ENCODE results near the gene IFT122.

The IFT122 gene

GRCh38 chr3:129461461-129462146 is 21.6 kb downstream of the IFT122 start:
- H3K27me3 ChIP-seq (replicated peaks; ENCODE audit: control insufficient read depth, insufficient read depth, low read length): no peaks in the 10 kb centered on the region
- no peak overlapping the region for H3K4me3 ChIP-seq (replicated peaks; ENCODE audit: low read depth, low read length)
- no peak for DNase-seq (ENCODE audit: extremely low read depth, insufficient read length)
- TF ChIP-seq, protein P1, sequence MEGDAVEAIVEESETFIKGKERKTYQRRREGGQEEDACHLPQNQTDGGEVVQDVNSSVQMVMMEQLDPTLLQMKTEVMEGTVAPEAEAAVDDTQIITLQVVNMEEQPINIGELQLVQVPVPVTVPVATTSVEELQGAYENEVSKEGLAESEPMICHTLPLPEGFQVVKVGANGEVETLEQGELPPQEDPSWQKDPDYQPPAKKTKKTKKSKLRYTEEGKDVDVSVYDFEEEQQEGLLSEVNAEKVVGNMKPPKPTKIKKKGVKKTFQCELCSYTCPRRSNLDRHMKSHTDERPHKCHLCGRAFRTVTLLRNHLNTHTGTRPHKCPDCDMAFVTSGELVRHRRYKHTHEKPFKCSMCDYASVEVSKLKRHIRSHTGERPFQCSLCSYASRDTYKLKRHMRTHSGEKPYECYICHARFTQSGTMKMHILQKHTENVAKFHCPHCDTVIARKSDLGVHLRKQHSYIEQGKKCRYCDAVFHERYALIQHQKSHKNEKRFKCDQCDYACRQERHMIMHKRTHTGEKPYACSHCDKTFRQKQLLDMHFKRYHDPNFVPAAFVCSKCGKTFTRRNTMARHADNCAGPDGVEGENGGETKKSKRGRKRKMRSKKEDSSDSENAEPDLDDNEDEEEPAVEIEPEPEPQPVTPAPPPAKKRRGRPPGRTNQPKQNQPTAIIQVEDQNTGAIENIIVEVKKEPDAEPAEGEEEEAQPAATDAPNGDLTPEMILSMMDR (IDR thresholded peaks at IDR 0.05; ENCODE audit: insufficient read depth, low read length, poor library complexity, severe bottlenecking): no peak
- H3K36me3 ChIP-seq (ENCODE audit: control insufficient read depth, insufficient read depth, low read length): no peaks in the 10 kb centered on the region

- Histone ChIP-seq H3K4me3 (replicated peaks; ENCODE audit: low read depth, low read length) (no peak overlapping the region), H3K36me3 (ENCODE audit: control insufficient read depth, insufficient read depth, low read length) (no peaks in the 10 kb centered on the region), H3K27me3 (replicated peaks; ENCODE audit: control insufficient read depth, insufficient read depth, low read length) (no peaks in the 10 kb centered on the region)
- no peak for DNase-seq (ENCODE audit: extremely low read depth, insufficient read length)
- TF ChIP-seq, protein P1 (IDR thresholded peaks at IDR 0.05; ENCODE audit: insufficient read depth, low read length, poor library complexity, severe bottlenecking): no peak
Measured at GRCh38 chr3:129462361-129462968, 22.4 kb downstream of the IFT122 start.

DNA sequence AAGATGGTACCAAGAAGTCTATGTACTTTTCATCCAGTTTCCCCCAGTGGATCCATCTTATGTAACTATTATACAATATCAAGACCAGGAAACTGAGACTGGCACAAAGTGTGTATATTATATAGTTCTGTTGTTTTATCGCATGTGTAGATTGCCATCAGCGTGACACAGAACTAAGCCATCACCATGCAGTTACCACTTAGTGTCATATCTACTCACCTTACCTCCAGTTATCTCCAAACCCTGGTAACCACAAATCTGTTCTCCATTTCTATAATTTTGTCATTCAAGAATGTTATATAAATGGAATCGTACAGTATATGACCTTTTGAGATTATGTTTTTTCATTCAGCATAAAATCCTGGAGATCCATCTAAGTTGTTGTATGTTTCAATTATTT is 23.1 kb downstream of the IFT122 start:
- Histone ChIP-seq H3K36me3 (ENCODE audit: control insufficient read depth, insufficient read depth, low read length) (no peaks in the 10 kb centered on the region), H3K4me3 (replicated peaks; ENCODE audit: low read depth, low read length) (no peak overlapping the region), H3K27me3 (replicated peaks; ENCODE audit: control insufficient read depth, insufficient read depth, low read length) (no peaks in the 10 kb centered on the region)
- DNase-seq (ENCODE audit: extremely low read depth, insufficient read length): no peak
- TF ChIP-seq, protein P1 (IDR thresholded peaks at IDR 0.05; ENCODE audit: insufficient read depth, low read length, poor library complexity, severe bottlenecking): no peak

GRCh38 chr3:129463716-129464115 is 23.7 kb downstream of the IFT122 start:
- Histone ChIP-seq H3K27me3 (replicated peaks; ENCODE audit: control insufficient read depth, insufficient read depth, low read length) (no peaks in the 10 kb centered on the region), H3K4me3 (replicated peaks; ENCODE audit: low read depth, low read length) (no peak overlapping the region), H3K36me3 (ENCODE audit: control insufficient read depth, insufficient read depth, low read length) (no peaks in the 10 kb centered on the region)
- DNase-seq (ENCODE audit: extremely low read depth, insufficient read length): no peak
- TF ChIP-seq, protein P1 (IDR thresholded peaks at IDR 0.05; ENCODE audit: insufficient read depth, low read length, poor library complexity, severe bottlenecking): no peak

DNA sequence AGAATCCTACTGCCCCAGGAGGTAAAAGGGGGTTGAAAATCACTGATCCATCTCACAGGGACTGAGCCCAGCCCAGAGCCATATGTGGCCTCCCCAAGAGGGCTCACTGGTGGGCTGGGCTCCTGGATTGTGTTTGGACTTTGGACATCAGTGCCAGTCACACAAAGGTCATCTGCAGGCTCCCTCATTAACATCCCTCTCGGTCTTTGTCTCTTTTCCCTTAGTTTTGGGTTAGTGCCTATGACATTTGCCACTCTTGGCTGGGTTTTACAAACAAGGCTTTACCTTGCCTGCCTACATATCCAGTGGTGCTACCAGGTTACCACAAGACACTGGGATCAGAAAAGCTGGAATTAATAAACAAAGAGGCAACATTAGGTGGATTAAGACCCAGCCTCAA is 27.9 kb downstream of the IFT122 start:
- Histone ChIP-seq H3K4me3 (replicated peaks; ENCODE audit: low read depth, low read length) (no peak overlapping the region), H3K36me3 (ENCODE audit: control insufficient read depth, insufficient read depth, low read length) (no peaks in the 10 kb centered on the region; the same call in 1 of the 2 replicates), H3K27me3 (replicated peaks; ENCODE audit: control insufficient read depth, insufficient read depth, low read length) (no peaks in the 10 kb centered on the region)
- no peak for DNase-seq (ENCODE audit: extremely low read depth, insufficient read length)
- TF ChIP-seq, protein P1 (IDR thresholded peaks at IDR 0.05; ENCODE audit: insufficient read depth, low read length, poor library complexity, severe bottlenecking): no peak
